ENCODE data around the gene EXOSC7. TPM values are rescaled to one million over a fixed set of nuclear protein-coding genes. Genes with fewer than 3 reads are reported as not detected.

Gene EXOSC7
- polyA plus RNA-seq, 1 donor (not counting 4 experiments of a cell fraction or from before 2014, with no cell fraction given), result 94.4 TPM

DNA sequence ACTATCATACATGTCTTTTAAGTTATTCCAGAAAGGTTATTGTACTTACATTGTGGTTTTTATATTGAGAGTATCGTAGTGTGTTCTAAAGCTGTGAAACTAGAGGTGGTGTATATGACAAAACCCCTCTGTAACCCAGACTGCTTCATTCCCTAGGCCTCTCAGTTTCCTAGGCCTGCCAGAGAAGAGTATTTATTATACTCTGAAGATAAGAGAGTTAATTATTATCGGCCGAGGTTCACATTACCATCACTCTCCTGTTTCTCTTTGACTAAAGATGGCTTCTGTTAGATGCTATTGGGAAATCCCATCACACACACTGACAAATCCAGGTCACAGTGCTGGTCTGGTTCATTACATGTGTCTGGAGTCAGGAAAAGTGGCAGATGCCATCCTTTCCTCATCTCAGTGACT lies 20.5 kb downstream of the EXOSC7 start:
- DNase-seq (ENCODE audit: low read depth, low spot score) (no peak), FAIRE-seq (no peak)
- no peaks in the 10 kb centered on the region for H3K27me3 ChIP-seq (ENCODE audit: control insufficient read depth, extremely low read depth, insufficient read depth, low read length)
- peaks cover 9% of the 10 kb centered on the region for H3K79me2 ChIP-seq (ENCODE audit: control insufficient read depth, insufficient read depth, low read length)
- H3K4me2 ChIP-seq (ENCODE audit: control insufficient read depth, extremely low read depth, insufficient read depth, low read depth, low read length), result no peak overlapping the region
- H4K20me1 ChIP-seq (ENCODE audit: control insufficient read depth, extremely low read depth, insufficient read depth, low read length), result no peaks in the 10 kb centered on the region
- H3K4me3 ChIP-seq (ENCODE audit: control insufficient read depth in 2 of 3, extremely low read depth in 1 of 3, insufficient read depth in 2 of 3, low read depth in 1 of 3, low read length in 3 of 3), result no peak overlapping the region
- H3K9me3 ChIP-seq (ENCODE audit: control insufficient read depth, low read depth, low read length), result no peaks in the 10 kb centered on the region
- H3K36me3 ChIP-seq (ENCODE audit: control insufficient read depth in 2 of 2, extremely low read depth in 1 of 2, insufficient read depth in 2 of 2, low read length in 2 of 2), result peaks cover 16 to 40% of the 10 kb centered on the region in 2 experiments
- H2AFZ ChIP-seq (ENCODE audit: control insufficient read depth, low read length), result no peak overlapping the region
- H3K9ac ChIP-seq (ENCODE audit: control insufficient read depth, extremely low read depth, insufficient read depth, low read length), result no peak overlapping the region
- no peak overlapping the region for H3K27ac ChIP-seq (ENCODE audit: control insufficient read depth, insufficient read depth, low read length)
- dilution Hi-C loops (cut with MboI; ENCODE audit: extremely low pct_ligation_motif_present, low sequenced_read_pairs), result no loop called here
- peaks cover 39% of the 10 kb centered on the region for H3K4me1 ChIP-seq (ENCODE audit: control insufficient read depth, extremely low read depth, insufficient read depth, low read length)
- no peak for TF ChIP-seq EZH2 (IDR thresholded peaks at IDR 0.05; ENCODE audit: low read length)
- TF ChIP-seq, protein P1, sequence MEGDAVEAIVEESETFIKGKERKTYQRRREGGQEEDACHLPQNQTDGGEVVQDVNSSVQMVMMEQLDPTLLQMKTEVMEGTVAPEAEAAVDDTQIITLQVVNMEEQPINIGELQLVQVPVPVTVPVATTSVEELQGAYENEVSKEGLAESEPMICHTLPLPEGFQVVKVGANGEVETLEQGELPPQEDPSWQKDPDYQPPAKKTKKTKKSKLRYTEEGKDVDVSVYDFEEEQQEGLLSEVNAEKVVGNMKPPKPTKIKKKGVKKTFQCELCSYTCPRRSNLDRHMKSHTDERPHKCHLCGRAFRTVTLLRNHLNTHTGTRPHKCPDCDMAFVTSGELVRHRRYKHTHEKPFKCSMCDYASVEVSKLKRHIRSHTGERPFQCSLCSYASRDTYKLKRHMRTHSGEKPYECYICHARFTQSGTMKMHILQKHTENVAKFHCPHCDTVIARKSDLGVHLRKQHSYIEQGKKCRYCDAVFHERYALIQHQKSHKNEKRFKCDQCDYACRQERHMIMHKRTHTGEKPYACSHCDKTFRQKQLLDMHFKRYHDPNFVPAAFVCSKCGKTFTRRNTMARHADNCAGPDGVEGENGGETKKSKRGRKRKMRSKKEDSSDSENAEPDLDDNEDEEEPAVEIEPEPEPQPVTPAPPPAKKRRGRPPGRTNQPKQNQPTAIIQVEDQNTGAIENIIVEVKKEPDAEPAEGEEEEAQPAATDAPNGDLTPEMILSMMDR (optimal IDR thresholded peaks at IDR 0.05 in 1 of 3, IDR thresholded peaks at IDR 0.05 in 1 of 3, conservative IDR thresholded peaks at IDR 0.05 in 1 of 3; ENCODE audit: extremely low read depth in 1 of 3, insufficient read depth in 2 of 3, low read length in 3 of 3), result no peak
- H3K9me1 ChIP-seq (ENCODE audit: control insufficient read depth, extremely low read depth, insufficient read depth, low read length), result peaks cover 5% of the 10 kb centered on the region

GRCh38 chr3:44999782-45000181 lies 23.7 kb downstream of the EXOSC7 start:
- peaks cover 33 to 51% of the 10 kb centered on the region in 2 experiments for H3K36me3 ChIP-seq (ENCODE audit: control insufficient read depth in 2 of 2, extremely low read depth in 1 of 2, insufficient read depth in 2 of 2, low read length in 2 of 2)
- H3K4me2 ChIP-seq (ENCODE audit: control insufficient read depth, extremely low read depth, insufficient read depth, low read depth, low read length), result no peak overlapping the region
- H4K20me1 ChIP-seq (ENCODE audit: control insufficient read depth, extremely low read depth, insufficient read depth, low read length), result no peaks in the 10 kb centered on the region
- no peak overlapping the region for H3K9ac ChIP-seq (ENCODE audit: control insufficient read depth, extremely low read depth, insufficient read depth, low read length)
- H2AFZ ChIP-seq (ENCODE audit: control insufficient read depth, low read length), result no peak overlapping the region
- H3K4me1 ChIP-seq (ENCODE audit: control insufficient read depth, extremely low read depth, insufficient read depth, low read length), result peaks cover 8% of the 10 kb centered on the region
- H3K4me3 ChIP-seq (ENCODE audit: control insufficient read depth in 2 of 3, extremely low read depth in 1 of 3, insufficient read depth in 2 of 3, low read depth in 1 of 3, low read length in 3 of 3), result no peak overlapping the region
- H3K9me3 ChIP-seq (ENCODE audit: control insufficient read depth, low read depth, low read length), result no peaks in the 10 kb centered on the region
- no peaks in the 10 kb centered on the region for H3K27me3 ChIP-seq (ENCODE audit: control insufficient read depth, extremely low read depth, insufficient read depth, low read length)
- no peak for FAIRE-seq
- H3K79me2 ChIP-seq (ENCODE audit: control insufficient read depth, insufficient read depth, low read length), result peaks cover 7% of the 10 kb centered on the region
- H3K9me1 ChIP-seq (ENCODE audit: control insufficient read depth, extremely low read depth, insufficient read depth, low read length), result peaks cover 2% of the 10 kb centered on the region
- TF ChIP-seq, protein P1 (optimal IDR thresholded peaks at IDR 0.05 in 1 of 3, IDR thresholded peaks at IDR 0.05 in 1 of 3, conservative IDR thresholded peaks at IDR 0.05 in 1 of 3; ENCODE audit: extremely low read depth in 1 of 3, insufficient read depth in 2 of 3, low read length in 3 of 3), result no peak
- no peak for TF ChIP-seq EZH2 (IDR thresholded peaks at IDR 0.05; ENCODE audit: low read length)
- H3K27ac ChIP-seq (ENCODE audit: control insufficient read depth, insufficient read depth, low read length), result no peak overlapping the region
- dilution Hi-C loops (cut with MboI; ENCODE audit: extremely low pct_ligation_motif_present, low sequenced_read_pairs), result no loop called here
- DNase-seq (ENCODE audit: low read depth, low spot score), result no peak

All from keratinocyte (primary cell).